NCI-H2196 (cell line): ENCODE results near the gene RNF44.

ENCODE experiments used
- DNase-seq: peaks from one replicate; lab custom pipeline; 2025; ENCODE audit not compliant: unreplicated experiment; lab: John Stamatoyannopoulos, UW

Gene RNF44

GRCh38 chr5:176536902-176537553, at the start of gene RNF44:
Gene RNF44, minus strand, starts transcription at chr5:176537402. Its CDS starts 4,930 bp downstream, at chr5:176532472.
- peak; percentile 97 for DNase-seq

DNA sequence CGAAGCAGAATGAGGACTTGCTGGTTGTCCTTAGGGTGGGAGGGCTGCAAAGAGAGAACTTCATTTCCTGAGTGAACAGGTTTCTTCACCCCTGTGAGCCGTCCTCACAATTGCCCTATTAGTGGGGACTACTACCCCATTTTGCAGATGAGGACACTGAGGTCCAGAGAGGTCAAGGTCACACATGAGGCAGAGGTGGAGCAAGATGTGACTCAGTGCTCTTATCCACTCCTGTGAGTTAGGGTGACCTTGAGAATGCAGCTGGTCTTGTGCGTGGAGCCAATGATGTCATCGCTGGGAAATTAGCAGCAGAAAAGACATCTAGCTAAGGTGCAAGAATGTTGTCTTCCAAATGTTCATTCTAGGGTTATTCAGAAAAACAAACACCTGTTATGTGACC, 45.9 kb upstream of the RNF44 start:
- DNase-seq: no peak

GRCh38 chr5:176581361-176581760, 44.2 kb upstream of the RNF44 start:
- DNase-seq: no peak

- no peak for DNase-seq
These were observed 42.1 kb upstream of the RNF44 start for GRCh38 chr5:176579323-176579722.

GRCh38 chr5:176578391-176578808, 41.2 kb upstream of the RNF44 start:
- no peak for DNase-seq

DNA sequence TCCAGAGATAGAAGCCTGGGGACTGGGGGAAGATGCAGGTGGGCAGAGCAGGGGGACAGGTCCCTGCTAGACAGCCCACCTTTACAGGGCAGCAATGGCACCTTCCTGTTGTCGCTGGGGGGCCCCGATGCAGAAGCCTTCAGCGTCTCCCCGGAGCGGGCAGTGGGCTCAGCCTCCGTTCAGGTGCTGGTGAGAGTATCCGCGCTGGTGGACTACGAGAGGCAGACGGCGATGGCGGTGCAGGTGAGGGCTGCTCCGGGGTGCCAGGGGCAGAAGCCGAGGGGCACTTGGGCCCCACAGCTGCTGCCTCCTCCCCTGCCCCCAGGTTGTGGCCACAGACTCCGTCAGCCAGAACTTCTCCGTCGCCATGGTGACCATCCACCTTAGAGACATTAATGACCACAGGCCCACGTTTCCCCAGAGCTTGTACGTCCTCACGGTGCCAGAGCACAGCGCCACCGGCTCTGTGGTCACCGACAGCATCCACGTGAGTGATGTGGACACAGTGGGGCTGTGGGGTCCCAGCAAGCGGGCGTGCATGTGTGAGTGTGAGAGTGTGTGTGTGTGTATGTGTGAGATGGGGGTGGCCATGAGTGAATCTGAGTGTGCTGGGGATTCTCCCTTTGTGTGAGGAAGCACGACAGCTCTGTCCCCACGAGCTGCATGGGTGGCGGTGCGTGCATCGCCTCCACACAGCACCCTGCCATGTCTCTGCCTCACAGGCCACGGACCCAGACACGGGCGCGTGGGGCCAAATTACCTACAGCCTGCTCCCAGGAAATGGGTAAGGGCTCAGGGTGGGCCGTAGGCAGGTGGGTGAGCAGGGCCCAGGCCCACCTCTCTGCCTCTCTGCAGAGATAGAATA, 40.3 kb upstream of the RNF44 start:
- DNase-seq: no peak

DNA sequence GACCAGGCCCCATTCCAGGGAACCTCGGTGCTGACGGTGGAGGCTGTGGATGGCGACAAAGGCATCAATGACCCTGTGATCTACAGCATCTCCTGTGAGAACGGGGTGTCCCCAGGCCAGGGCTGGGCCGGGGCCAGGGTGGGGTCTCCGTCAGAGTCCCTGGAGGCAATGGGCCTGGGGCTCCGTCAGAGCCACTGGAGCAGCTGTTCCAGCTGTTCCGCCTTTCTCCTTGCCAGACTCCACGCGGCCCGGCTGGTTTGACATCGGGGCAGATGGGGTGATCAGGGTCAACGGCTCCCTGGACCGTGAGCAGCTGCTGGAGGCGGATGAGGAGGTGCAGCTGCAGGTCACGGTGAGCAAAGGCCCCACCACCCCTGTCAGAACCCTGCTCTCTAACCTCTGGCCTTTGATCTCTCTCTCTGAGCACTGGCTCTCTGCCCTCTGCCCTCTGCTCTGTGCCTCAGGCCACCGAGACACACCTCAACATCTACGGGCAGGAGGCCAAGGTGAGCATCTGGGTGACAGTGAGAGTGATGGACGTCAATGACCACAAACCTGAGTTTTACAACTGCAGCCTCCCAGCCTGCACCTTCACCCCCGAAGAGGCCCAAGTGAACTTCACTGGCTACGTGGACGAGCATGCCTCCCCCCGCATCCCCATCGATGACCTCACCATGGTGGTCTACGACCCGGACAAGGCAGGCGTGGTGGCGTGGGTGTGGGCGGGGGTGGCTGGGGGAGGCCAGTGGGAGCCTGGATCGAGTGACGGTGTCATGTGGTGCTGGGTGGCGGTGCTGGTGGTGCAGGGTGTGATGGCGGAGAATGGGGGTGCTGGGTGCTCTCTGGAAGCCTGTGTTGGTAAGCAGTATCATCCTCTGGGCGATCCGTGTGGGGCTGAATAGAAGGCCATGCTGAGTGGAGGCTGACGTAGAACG, 38.6 kb upstream of the RNF44 start:
- DNase-seq: no peak

GRCh38 chr5:176575066-176575465, 37.9 kb upstream of the RNF44 start:
- no peak for DNase-seq

DNA sequence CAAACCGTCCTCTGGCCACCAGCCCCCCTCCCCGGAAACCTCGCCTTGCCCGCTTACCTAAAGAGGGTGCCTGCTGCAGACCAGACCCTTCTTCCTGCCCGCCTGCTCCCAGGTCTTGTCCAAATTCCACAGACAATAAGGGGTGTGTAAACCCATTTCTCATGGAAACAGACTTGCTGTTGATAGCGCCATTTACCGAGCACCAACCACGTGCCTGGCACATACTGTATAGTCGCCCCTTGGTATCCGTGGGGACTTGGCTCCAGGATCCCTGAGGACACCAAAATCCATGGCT, 37.0 kb upstream of the RNF44 start:
- no peak for DNase-seq

DNA sequence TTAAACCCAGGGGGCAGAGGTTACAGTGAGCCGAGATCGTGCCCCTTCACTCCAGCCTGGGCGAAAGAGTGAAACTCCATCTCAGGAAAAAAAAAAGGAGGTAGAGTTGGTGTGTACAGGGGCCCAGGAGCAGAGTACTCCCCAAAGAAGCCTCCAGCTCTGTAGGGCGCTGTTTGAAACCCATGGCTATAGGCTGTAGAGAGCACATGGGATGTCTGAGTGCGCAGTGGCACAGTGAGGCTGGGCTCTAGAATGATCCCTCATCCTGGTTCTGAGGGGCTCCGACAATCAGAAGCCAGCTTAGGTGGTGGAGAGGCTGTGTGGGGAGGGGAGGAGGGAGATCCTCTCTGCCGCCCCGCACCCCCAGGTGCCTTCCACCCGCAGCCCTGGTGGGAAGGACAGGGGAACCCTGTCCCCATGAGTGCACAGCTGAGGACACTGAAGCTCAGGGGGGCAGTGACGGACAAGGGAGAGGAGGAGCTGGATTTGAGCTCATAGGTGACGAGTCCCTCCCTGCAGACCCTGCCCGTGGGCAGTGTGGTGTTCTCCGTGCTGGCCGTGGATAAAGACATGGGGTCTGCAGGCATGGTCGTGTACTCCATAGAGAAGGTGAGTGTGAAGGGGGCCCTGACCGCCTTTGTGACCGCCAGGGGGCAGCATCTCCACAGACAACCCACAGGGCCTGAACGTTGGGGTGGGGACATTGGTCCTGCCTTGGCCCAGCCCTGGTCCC, 36.5 kb upstream of the RNF44 start:
- DNase-seq: peak; percentile 60

DNA sequence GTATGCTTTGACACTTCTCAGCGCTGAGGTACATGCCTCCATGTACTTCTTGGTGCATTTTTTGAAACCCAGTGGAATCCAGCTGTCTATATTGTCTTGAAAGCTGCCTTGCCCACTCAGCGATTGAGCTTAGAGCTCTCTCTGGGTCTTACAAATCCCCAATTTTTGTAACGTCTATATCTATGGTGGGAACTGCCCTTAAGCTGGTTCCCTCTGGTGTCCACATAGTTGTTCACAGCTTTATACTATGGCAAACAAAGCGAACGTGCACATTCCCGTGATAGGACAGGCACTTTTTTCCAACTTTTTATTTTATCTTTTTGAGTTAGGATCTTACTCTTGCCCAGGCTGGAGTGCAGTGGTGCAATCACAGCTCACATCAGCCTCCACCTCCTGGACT, 32.8 kb upstream of the RNF44 start:
- DNase-seq: no peak

DNA sequence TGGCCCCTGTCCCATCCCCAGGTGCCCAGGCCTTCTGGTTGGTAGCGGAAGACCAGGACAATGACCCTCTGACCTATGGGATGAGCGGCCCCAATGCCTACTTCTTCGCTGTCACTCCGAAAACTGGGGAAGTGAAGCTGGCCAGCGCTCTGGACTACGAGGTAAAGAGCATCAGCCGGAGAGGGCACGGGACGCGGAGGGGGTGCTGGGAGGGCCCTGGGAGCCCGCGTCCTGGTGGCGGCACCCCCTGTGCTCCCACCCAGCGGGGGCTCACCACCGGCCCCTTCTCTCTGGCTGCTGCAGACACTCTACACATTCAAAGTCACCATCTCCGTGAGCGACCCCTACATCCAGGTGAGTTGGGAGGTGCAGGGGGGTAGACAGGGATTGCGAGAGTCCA, 31.5 kb upstream of the RNF44 start:
- DNase-seq: no peak

DNA sequence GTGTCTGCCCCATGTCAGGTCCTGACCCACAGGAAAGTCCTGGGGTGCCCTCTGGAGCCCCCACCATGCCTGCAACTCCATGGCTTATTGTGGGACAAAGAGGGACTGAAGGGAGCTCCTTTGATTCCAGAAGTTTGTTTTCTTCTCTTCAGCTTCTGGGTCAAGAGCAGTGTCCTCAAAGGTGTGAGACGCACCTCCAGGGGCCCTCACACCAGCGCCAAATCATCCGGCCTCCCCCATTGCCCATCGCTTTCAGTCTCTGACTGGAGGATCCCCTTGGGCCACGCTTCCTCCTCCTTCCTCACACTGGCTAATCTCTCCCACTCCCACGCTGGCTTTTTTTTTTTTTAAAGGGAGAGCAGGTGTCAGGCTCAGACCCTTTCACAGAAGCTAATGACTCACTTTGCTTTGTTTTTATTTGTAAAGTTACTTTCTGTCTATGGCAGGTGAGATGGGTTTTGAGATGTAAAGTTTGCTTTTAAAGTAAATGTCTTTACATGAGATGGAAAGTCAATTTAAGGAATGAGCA, 28.6 kb upstream of the RNF44 start:
- no peak for DNase-seq

DNA sequence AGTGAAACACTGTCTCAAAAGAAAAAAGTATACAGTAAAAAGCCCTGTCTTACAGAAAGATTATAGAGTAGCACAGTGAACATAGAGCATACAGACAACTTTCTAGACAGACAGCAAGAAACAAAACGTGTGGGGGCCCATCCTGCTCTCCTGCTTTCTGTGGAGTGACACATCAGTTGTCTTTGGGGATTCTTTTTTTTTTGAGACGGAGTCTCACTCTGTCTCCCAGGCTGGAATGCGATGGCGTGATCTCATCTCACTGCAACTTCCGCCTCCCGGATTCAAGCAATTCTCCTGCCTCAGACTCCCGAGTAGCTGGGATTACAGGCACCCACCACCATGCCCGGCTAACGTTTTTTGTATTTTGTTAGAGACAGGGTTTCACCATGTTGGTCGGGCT, 26.8 kb upstream of the RNF44 start:
- no peak for DNase-seq

- no peak for DNase-seq
These were observed 25.0 kb upstream of the RNF44 start for GRCh38 chr5:176562189-176562588.

DNA sequence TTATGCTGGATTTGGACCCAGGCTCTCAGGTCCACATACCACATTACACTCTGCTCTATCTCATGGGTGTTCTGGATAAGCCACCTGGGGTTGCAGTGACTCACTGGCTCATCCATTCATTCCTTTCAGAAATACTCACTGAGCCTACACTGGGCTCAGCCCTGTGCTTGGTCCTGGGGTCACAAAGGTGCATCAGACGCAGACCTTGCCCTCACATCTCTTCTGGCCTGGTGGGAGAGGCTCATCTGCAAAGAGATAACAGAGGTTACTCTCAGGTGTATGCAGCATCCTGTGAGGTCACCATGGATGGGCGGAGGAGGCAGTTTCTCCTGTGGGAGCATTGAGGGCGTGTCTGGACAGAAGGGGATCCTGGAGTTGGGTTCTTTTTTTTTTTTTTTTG, 24.1 kb upstream of the RNF44 start:
- DNase-seq: no peak

DNA sequence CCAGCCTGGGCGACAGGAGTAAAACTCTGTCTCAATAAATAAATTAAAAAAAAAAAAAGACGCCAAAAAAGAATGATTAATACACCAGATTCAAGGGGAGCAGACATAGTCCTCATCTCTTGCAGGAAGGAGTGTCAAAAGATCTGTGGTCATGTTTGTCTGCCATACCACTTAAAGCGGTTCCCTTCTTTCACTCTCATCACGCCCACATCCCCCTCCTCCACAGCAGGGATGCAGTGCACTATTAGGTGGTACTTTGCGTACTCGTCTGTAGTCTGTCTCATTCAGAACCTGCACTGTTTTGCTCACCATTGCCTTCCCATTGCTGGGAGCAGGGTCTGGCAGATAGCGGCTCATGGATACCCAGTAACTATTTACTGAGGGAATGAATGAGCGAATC, 23.2 kb upstream of the RNF44 start:
- DNase-seq: no peak

GRCh38 chr5:176559683-176560082, 22.5 kb upstream of the RNF44 start:
- no peak for DNase-seq

- DNase-seq: no peak
These were observed 20.6 kb upstream of the RNF44 start for GRCh38 chr5:176557846-176558245.

- no peak for DNase-seq
These were observed 16.3 kb upstream of the RNF44 start for GRCh38 chr5:176553260-176554085.
